GM19463 (cell line): ENCODE measurements around the gene COX6B2.

Experiments
- ATAC-seq: cut with Tn5 transposase; IDR thresholded peaks from one replicate; pipeline ENCODE4 v1.9.1; 2021; ENCODE audit warnings: mild to moderate bottlenecking, moderate library complexity; ENCODE audit not compliant: unreplicated experiment

The COX6B2 gene

DNA sequence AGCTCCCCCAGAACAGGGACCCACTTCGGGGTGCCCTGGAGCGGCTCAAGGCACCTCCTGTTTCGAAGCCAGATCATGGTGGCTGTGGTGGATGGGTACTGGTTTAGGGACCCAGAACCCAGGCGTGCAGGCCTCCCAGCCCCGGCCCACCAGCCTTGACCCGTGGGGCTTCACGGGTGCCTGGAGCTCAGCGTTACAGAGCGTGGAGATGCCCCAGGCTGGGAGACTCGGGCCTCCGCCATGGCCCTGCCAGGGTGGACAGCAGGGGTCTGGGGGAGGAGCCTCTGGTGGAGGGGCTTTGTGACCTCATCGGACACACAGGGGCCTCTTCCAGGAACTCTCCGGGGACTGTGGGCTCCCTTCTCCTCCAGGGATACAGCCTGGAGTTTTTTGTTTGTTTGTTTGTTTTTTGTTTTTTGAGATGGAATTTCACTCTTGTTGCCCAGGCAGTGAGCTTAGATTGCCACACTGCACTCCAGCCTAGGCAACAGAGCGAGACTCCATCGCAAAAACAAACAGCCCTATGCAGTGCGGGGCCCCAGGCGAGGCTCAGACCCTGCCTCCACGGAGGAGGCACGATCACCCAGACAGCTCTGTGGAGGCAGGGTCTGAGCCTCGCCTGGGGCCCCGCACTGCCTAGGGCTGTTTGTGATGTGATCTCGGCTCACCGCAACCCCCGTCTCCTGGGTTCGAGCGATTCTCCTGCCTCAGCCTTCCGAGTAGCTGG lies 8.6 kb upstream of the COX6B2 start, which contains the start of gene GARIN5B:
Gene GARIN5B (minus strand): TSS at position 271 of the 727 bp plus-strand sequence. CDS start 194 bp downstream, at position 77.
- ATAC-seq, result no peak

DNA sequence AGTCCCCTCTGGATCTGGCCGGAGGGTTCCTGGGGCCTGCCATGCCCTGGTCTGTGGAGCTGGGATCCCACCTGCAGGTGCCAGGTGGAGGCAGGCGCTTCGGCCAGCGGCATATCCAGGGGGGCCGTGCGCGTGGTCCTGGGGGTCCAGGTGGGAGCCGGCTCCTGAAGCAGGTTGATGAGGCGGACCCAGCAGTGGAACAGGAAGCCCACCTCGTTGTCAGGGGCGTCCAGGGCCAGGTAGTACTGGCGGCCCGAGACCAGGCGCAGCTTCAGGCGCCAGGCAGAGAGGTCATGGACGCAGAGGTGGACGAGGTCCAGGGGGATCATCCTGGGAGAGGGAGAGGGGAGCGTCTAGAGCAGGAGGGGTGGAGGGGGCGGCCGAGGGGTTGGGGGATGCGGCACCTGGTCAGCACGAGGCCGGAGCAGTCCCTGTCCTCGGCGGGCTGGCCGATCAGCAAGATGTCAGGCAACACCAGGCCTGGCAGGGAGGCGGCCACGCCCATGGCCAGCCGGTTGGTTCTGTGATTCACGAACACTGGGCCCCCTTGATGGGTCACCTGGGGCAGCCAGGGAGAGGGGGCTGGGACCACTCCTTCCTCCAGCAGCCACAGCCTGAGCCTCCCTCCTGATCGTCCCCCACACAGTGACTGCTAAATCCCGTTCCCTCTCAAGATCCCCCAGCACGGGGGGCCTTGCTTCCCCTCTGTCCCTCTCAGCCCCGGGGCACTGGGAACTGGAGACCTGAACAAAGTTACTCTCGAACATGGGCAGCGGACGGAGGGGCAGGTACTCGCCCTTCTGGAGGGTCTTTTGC lies 7.9 kb upstream of the COX6B2 start:
- no peak for ATAC-seq

DNA sequence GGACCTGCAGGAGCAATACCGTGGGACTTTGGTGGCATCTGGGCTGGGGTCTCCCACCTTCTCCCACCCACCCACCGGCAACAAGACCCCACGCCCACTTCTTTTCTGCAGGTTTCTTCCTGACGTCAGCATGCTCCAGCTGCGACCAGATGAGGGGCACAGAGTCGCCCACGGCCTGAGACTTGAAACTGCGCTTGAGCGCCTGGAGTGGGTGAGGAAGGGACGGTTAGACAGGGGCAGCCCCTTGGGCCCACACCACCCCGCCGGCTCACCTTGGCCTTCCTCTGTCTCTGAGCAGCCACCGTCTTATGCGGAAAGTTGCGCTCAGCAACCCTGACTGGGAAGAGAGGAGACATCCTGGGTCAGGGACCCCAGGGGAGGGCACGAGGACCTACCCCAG lies 6.4 kb upstream of the COX6B2 start:
- ATAC-seq, result no peak

GRCh38 chr19:55358943-55359908 lies 4.7 kb upstream of the COX6B2 start:
- no peak for ATAC-seq

DNA sequence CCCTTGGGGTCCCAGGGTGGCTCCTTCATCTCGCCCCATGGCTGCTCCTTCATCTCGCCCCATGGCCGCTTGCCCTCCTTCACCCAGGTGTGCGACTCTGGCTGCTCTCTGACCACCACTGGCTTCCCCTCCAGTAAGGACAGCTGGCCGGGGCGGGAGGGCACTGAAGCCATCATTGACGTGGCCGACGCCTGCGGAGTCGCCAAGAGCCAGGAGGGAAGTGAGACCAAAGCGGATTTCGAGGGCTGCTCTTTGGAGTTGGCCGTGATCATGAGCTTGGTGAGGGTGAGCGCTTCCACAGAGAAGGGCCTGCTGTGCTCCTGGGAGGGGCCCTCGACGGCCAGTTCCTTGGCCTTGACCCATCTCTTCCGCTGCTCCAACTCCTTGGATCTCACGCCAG lies 4.0 kb upstream of the COX6B2 start:
- ATAC-seq, result no peak

DNA sequence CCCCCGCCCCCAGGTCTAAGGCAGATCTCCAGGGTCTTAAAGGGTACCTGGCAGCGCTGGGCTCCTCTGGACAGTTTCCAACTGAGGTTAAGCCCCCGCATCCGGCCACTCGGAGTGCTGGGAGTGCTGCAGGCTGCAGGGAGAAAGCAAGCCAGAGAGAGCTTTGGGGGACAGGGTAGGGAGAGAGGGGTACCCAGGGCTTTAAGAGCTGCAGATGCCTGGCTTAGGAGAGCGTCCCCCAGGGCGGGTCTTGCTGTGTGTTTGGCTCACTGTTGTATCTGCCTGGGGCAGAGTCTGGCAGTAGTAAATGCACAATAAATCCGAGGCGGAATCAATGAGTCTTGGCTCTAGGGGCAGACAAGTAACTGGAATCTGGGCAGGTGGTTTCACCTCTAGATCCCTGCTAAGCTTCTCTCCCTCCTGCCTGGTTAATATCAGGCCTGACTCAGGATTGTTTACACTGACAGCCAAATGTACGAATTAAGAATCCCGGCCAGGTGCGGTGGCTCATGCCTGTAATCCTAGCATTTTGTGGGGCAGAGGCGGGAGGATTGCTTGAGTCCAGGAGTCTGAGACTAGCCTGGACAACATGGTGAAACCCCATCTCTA lies 798 bp upstream of the COX6B2 start:
- ATAC-seq, result no peak

- ATAC-seq, result no peak
These were observed 469 bp downstream of the COX6B2 start for GRCh38 chr19:55353803-55354697.

DNA sequence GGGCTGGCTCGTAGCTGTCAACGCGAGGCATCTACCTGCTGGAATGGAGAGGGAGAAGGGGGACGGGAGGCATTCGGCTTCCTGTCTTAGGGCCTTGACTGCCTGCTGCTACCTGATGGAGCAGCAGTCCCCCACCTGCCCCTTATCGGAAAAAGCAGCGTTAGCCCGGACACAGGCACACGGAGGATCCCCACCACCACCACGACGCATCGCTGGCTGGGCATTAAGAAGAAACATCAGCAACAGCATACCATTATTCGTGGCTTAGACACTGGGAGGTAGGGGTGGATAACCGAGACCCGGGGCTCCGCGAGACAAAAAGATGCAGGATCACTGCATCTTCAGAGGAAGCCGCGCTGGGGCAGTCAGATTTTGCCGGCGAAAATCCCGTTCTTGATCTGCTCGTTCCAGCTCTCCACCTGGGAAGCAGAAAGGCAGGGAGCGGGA lies 1.1 kb downstream of the COX6B2 start:
- no peak for ATAC-seq

- no peak for ATAC-seq
These were observed 1.9 kb downstream of the COX6B2 start for GRCh38 chr19:55352549-55353145.

- ATAC-seq, result no peak
These were observed 2.5 kb downstream of the COX6B2 start for GRCh38 chr19:55352040-55352439.

GRCh38 chr19:55350620-55351315 lies 3.8 kb downstream of the COX6B2 start:
- ATAC-seq, result no peak

GRCh38 chr19:55348317-55349034 lies 6.0 kb downstream of the COX6B2 start:
- no peak for ATAC-seq

- ATAC-seq, result no peak
These were observed 7.0 kb downstream of the COX6B2 start for GRCh38 chr19:55347442-55348009.

- ATAC-seq, result no peak
These were observed 7.6 kb downstream of the COX6B2 start for GRCh38 chr19:55346725-55347441.

DNA sequence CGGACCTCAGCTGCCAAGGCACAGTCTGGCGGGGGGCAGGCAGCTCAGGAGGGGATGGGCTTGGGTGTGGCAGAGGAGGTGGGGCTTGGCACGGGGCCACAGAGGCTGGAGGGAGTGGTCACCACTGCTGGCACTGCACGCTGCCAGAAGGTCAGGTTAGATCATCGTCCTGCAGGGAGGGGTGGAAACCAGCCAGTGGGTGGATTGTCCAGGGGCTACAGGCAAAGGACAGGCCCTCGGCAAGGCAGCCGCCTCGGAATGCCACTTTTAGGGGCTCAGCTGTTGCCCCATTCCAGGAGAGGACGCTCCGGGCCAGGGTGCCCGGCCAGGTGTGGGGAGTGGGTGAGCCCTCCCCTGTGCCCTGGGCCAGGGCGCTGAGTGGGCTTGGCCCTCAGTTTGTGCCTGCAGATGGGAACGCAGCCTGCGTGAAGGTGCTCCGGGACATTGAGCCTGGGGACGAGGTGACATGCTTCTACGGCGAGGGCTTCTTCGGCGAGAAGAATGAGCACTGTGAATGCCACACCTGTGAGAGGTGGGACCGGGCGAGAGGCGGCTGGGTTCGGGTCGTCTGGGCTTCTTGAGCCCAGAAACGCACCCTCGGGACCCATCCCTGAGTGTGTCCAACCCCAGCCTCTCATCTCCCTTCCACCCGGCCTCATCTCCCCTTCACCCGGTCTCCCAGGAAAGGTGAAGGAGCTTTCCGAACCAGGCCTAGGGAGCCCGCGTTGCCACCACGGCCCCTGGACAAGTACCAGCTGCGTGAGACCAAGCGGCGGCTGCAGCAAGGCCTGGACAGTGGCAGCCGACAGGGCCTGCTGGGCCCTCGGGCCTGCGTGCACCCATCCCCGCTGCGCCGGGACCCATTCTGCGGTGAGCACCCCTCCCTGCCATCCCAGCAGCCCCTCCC lies 8.4 kb downstream of the COX6B2 start:
- ATAC-seq, result no peak
